C1 segment of cervical spinal cord (tissue), 14 donors: ENCODE measurements around the gene ANXA6.

Source experiments
- DNase-seq, 14 donors: peaks; one replicate each; lab custom pipeline; 2025; lab: John Stamatoyannopoulos, UW

The ANXA6 gene

GRCh38 chr5:151153766-151154272 lies 3.8 kb downstream of the ANXA6 start:
- no peak for DNase-seq

- DNase-seq, result no peak
Measured at GRCh38 chr5:151153300-151153699, 4.3 kb downstream of the ANXA6 start.

- peak in 2 of 14 donors; percentile 21 to 24 for DNase-seq
Measured at GRCh38 chr5:151151793-151152192, 5.8 kb downstream of the ANXA6 start.

DNA sequence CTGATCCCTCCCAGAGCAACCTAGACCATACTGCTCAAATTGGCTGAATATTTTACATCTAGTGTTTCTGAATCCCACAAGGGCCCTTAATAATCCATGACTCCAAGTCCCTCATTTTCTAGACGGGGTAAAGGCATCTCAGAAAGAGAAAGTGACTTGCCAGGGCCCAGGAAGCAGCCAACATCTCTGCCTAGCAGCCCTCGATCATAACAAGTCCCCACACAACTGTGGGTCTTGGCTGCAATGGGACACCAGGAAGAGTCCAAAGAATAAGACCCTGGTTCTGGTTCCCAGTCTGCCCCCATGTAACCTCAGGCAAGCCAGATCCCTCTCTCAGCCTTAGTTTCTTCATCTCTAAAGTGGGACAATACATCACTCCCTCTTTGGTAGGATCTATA lies 6.3 kb downstream of the ANXA6 start:
- no peak for DNase-seq

DNA sequence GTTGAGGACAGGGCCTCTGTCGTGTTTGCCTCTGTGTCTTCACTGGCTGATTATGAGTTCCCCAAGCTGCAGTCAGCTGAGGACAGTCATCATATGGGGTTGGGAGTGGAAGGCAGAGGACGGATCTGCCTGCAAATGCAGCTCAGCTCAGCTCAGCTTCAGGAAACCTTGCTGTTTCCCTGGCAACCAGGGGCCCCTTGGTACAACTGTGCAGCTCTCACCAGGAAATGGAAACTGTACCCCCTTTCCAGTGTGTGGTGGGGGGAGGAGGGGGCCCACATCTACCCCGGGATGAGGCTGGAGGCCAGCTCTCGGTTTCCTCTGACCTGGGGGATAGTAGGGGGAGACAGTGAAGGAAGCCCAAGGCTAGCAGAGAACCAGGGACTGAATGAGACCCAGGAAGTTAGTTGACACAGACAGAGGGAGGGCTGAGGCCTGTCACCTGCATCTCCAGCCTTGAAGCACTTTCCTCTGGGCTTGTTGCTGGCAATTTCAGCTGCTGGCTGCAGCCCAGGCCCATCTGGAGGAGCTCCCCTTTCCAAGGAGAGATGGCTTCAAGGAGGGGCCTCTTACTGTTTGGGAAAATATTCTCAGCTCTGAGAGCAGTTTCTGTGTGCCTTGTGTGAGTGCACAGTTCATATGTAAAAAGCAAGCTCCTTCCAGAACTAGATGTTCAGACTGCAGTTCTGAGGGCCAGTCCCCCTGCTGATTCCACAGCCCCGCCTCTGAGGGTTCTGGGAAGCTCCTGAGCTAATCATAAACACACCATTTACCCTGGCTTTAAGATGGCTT lies 6.9 kb downstream of the ANXA6 start:
- peak in 5 of 14 donors; percentile 26 to 57 (median 29) for DNase-seq

GRCh38 chr5:151148583-151148982 lies 9.0 kb downstream of the ANXA6 start:
- DNase-seq, result no peak

DNA sequence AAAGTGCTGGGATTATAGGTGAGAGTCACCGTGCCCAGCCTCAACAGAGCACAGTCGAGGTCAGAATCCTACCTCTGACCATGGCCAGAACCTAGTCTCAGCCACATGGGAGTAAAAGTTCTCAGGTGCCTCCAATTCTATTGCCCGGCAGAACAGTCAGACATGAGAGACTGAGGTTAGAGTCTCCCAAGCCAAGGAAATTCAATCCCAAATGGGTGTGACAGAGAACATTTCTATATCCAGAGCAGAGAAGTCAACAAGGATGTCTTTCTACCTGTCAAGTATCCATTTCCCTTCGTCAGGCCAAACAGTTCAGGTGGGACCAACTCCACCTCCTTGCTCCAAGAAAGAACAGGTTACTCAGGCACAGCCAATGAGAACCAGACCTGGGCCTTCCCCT lies 10.5 kb downstream of the ANXA6 start:
- DNase-seq, result no peak

GRCh38 chr5:151146061-151146460 lies 11.5 kb downstream of the ANXA6 start:
- no peak for DNase-seq

DNA sequence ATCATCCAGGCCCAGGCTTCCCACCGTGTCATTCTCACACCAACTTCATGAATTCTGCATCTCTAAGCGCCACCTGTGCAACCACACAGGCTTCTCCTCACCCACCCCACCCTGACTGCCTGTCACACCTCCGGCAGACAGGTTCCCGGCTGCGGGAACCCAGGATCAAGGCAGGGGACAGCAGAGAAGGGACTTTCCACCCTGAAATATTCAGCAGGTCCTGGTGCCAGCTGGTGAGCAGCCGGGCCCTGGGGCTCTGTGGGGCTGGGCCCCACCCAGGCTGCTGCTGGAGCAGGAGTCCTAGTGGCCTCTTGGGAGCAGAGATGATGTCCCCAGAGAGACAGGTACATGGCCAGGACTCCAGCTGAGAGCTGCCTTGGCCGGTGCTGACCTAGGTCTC lies 12.7 kb downstream of the ANXA6 start:
- no peak for DNase-seq

GRCh38 chr5:151144275-151144674 lies 13.3 kb downstream of the ANXA6 start:
- no peak for DNase-seq

DNA sequence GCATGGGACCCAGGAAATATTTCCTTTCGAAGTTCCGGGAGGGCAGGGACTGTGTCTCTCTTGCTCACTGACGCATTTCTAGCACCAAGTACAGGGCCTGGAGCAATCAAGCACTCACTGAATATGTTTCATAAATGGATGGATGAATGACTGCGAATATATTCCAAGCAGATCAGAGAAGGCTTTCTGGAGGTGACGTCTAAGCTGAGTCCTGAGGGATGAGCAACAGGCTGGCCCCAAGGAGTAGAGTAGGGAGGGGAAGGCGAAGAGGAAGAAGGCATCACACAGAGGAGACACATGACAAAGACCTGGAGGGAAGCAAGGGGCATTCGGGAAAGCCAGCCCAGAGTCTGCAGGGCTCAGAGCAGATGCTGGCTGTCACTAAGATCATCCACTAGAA lies 13.9 kb downstream of the ANXA6 start:
- DNase-seq, result no peak

GRCh38 chr5:151142933-151143332 lies 14.6 kb downstream of the ANXA6 start:
- no peak for DNase-seq

GRCh38 chr5:151141535-151141934 lies 16.0 kb downstream of the ANXA6 start:
- DNase-seq, result no peak

- DNase-seq, result peak in 4 of 14 donors; percentile 24 to 67 (median 44)
Measured at GRCh38 chr5:151140686-151141459, 16.7 kb downstream of the ANXA6 start.

GRCh38 chr5:151139646-151140045 lies 17.9 kb downstream of the ANXA6 start:
- DNase-seq, result no peak

DNA sequence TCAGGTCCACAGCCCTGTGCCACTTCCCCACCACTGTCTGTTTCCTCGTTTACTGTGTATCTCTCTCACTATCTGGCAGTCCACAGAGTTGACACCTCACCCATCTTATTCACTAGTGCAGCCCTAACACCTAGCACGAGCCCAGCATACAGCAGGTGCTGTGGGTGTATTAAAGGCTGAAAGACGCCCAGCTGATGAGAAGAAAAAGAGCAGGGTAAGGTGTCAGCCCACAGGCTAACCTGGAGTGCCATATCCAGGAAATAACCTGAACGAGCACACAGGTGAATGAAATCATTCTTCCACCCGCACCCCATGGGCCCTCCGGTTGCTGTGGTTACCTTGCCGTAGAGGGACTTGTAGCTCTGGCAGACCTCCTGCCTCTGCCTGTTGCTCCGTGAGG lies 18.6 kb downstream of the ANXA6 start:
- no peak for DNase-seq

GRCh38 chr5:151138114-151138513 lies 19.5 kb downstream of the ANXA6 start:
- no peak for DNase-seq

- DNase-seq, result no peak
Measured at GRCh38 chr5:151137067-151137825, 20.3 kb downstream of the ANXA6 start.

DNA sequence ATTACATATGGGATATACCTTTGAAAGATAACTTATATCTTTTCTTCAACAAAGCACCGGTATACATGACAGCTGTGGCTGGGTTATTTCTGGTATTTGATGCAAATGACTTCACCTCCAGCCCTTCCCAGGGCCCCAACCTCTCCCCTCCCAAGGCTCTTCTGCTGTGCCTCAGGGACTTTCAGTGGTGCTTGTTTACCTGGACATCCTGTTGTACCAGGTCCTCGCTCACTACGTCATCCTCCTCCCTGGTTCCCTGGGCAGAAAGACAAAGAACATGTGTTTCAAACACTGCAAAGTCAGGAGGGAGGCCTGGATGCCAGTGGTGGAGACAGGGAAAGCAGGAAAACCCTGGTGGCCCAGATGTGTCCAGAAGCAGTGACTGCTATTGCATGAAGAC lies 23.4 kb downstream of the ANXA6 start:
- DNase-seq, result no peak

GRCh38 chr5:151132963-151133362 lies 24.6 kb downstream of the ANXA6 start:
- no peak for DNase-seq

- DNase-seq, result no peak
Measured at GRCh38 chr5:151130922-151131891, 26.4 kb downstream of the ANXA6 start.
